IPS-11a (cell line): ENCODE measurements around the gene DMPK.

Experiments
- H3K4me3 ChIP-seq: one replicate; pipeline ENCODE4 v1.5.1; 2013; ENCODE audit warnings: low read depth, low read length, control low read depth

DMPK gene

DNA sequence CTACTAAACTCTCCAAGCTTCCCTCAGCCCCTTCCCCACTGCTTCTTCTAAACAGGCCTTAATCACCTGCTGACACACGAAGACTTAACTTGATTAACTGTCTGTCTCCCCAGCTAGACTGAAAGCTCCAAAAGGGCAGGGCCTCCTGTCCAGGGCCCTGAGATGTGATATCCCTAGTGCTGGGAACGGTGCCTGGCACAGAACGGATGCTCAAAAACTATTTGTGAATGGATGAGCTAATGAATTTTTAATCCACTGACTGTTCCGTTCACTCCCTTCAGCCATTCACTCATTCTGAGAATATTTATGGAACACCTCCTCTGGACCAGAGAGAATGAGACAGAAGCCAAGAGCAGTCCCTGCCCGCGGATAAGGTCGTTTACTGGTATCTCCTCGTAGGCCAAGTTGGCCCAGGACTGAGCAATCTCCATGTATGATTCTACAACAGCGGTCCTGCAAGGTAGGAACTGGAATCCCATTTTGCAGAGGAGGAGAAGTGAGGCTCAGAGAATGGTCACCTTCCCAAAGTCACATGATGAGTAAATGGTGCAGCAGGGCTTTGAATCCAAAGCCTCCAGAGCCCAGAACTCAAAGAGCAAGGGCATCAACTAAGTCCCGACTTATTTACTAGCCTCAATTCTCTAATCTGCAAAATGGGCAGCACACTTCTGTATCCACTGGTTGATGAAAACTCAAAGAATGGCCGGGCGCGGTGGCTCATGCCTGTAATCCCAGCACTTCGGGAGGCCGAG lies 6.9 kb upstream of the DMPK start:
- H3K4me3 ChIP-seq = no peak overlapping the region

DNA sequence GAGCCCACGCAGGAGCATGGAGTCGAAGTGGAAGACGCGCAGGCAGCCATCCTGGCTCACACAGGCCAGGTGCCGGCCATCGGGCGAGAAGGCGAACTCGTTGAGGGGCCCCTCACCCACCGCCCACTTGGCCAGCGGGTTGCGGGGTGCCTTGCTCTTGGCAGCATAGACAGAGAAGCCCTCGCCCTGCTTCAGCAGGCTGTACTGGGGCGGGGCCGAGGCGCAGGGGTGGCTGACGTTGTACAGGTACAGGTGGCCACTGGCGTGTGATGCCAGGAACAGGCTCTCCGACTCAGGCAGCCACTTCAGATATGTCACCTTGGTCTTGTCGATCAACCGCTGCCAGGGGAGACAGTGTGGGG lies 4.2 kb upstream of the DMPK start:
- no peak overlapping the region for H3K4me3 ChIP-seq

DNA sequence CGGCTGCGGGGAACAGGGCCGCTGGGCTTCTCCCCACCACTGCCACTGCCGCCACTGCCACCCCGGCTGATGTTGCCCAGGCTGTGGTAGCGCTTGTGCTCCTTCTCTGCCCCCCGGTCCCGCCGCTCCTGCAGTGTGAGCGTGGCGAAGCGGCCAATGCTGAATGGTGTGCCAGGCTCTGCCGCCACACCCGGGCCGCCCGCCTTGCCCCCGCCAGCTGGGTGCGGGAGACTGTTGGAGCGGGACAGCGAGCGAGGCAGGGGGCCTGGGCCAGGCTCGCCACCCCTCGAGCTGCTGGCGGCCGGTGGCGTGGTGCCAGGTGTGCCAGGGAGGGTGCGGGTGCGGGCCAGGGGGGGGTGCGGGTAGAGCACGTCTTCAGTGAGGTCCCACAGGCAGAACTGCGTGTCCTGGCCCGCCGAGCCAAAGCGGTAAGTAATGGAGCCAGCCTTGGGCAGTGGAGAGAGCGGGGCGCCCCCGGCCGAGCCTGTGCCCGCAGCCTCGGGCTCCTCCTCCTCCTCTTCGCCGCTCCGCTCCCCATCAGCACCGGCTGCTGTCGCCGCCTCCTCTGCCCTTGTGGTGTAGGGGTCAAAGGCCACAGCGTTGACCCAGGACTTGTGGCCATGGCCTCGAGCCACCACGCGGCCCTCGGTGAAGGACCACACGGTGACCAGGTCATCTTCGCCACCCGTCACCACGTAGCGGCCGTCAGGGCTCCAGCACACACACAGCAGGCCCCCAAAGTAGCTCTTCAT lies 3.7 kb upstream of the DMPK start:
- H3K4me3 ChIP-seq = no peak overlapping the region

DNA sequence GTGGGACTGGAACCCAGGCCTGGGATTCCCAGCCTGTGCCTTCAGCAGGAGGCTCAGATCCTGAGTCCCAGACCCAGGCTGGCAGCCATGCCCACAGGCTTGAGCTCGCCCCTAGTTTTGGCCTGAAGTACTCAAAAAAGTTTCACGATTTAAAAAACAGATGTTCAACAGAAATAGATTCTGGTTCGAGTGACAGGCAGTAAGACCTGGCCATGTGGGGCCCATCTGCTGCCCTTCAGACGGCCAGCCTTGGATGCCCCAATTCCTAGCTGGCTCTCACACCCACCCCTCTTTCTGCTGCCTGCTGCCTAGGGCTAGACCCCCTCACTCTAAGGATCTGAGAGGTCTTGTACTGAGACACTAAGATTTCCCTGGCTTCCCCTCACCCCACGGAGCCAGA lies 2.8 kb upstream of the DMPK start:
- H3K4me3 ChIP-seq = no peak overlapping the region

DNA sequence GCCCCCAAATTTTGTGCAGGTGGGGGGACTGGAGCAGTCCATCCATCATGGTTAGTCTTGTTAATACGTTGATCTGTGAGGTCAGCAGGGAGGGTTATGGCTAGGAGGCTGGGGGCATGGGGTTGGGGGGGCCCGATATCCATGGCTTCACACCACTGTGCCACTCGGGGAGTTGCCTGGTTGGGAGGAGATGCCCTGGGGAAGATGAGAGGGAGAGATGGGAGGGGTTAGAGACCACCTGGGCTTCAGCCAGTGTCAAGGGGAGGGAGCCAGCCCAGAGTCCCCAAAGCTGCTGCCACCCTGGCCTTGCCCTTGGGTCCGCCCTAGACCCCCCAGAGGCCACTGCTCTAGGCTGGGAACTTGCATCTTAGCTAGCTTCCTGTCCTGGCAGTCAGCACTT lies 1.8 kb upstream of the DMPK start:
- H3K4me3 ChIP-seq = no peak overlapping the region

DNA sequence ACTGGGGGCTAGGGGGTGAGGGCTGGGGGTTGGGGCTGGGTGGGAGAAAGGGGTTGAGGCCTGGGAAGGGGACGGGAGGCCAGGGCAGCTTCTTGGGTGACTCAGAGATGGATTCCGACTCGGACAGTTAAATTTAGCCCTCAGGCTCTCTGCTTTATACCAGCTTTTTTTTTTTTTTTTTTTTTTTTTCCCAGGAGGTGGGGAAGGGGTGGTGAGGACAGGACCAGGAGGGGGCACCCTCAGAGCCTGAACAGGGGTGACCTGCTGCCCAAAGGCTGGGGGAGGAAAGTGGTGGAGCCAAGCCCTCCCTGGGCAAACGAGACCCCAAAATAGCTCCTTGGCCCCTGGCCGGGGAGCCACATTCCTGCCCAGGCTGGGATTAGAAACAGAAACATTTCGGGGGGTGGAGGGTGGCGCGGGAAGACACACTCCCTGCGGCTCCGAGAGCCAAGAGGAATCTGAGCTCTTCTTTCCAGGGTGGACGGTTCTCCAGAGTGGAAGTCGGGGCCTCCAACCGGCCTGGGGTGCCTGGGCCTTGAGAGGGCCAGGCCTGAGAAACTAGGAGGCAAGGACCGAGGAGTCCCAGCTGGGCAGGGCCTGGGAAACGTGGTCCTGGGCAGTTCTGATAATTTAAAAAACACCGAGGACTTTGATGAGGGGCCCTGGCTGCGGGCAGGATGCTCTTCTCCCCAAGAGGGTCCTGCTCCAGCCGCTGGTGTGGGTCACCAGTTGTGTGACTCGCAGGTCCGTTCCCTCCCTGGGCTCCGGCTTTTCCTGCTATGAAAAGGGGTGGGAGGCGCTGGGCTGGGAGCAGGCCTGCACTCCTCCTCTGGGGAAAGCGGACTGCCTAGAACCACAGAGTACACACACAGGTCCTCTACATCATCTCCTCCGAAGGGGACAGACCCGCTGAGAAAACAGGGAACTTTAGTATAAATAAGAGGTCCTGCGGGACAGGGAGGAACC lies 813 bp upstream of the DMPK start:
- H3K4me3 ChIP-seq = no peak overlapping the region

DNA sequence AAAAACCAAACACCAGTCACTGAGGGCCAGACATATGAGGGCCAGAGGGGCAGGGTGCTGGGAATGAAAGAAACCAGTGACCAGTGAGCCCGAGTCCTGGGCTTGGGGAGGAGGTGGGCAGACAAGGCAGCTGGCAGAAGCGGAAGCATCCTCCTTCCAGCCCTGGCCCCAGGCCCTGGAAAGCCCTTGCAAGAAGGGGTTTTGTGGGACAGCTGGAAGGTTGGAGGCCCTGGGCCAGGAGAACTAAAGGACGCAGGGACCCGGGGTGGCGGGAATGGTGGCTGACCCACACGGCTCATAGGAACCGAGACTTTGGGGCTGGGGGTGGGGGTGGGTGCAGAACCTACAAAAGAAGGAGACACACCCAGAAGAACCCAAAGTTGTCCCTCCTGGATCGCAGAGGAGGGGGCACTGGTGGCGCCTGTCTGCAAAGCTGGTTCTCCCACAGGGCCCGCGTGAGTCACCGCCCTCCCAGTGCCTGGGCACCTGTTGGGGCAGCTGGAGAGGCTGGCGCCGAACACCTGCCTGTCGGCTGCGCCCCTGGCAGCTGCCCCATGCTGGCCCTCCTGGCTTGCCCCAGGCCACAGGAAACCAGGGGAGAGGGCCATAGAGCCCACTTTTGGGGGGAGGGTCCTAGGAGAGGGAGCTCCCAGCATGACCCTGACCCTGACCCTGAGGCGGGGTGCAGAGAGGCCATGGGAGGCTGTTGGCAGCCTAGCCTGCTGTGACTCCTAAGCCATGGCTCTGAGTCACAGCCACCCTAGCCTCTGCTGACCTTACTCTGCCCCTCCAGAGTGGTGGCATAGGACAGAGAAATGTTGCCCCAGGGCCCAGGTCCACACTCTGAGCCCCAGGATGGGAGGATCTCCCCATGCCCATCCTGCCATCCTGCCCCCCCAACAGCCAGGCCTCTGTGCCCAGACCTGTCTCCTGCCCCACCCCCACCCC lies 802 bp downstream of the DMPK start:
- H3K4me3 ChIP-seq = no peak overlapping the region

DNA sequence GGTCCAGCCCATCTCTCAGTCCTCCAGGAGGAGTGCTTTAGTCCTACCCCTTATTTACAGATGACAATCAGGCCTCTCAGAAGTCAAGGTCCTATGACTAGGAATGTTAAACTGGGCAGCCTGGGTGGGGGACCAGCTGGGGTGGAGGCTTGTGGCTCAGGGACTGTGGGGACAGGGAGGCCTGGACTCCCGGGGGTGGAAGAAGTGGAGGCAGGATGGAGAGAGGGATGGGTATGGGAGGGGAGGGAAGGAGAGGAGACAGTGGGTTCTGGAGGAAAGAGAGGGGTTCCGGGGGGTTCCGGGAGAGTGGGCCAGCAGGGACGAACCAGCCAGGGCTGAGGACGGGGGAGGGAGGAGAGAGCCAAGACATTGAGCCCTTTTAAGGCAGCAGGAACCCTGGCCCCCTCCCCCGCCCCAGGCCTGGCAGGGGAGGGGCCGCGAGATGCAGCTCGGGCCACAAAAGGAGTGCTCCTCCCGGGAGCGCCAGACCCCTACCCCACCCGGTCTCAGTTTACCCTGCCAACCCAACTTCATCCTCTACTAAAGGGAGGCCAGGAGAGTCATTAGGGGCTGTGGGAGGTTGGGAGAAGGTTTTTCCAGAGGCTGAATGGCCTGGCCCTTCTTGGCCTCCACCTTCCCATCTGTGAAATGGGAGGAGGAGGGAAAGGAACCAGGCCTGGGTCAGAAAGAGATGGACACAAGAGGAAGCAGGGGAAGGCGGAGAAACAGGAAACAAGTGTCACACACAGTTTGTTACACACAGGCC lies 1.7 kb downstream of the DMPK start:
- H3K4me3 ChIP-seq = no peak overlapping the region

DNA sequence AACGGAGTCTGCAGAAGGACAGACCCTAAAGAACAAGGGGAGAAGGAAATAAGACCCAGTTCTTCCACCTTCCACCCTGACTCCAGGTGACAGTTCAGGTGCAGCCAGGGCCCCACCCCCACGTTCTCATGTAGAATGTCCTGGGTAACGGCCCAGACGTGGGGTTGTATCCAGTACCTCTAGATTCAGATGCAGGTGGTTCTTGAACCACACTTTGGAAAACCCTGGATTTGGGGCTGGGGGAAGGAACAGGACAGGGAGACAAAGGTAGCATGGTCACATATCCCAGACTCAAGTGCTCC lies 2.2 kb downstream of the DMPK start:
- H3K4me3 ChIP-seq = no peak overlapping the region

DNA sequence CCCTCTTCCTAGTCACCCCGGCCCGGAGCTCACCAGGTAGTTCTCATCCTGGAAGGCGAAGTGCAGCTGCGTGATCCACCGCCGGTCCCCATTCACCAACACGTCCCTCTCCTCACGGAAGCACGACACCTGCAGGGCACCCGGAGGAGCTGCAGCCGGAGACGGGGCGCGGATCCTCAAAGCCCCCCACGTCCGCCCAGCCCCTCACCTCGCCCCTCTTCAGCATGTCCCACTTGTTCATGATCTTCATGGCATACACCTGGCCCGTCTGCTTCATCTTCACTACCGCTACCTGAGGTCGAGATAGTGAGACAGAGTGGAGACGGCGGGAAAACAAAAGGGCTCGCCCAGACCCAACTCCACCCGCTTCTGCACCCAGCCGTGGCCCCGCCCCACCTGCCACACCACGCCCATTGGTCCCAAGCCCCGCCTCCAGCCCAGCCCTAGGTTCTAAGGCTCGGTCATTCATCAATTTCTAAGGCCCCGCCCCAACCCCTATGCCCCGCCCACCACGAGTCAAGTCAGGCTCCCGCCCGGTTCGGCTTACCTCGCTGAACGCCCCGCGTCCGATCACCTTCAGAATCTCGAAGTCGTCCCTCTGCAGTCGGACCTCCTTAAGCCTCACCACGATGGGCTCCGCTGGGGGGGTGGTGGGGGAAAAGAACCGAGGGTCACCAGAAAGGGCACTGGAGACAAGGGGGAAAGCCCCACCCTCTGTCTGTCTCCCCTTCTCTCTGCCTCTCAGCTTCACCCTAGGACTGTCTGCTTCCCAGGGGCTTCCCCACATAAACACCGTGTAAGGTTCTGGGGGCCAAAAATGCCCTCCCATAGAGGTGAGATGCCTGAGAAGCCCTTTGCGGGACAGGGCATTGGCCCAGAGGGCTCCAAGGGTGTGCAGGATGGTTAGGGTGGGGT lies 2.8 kb downstream of the DMPK start:
- H3K4me3 ChIP-seq = peak overlapping the region; percentile 33

DNA sequence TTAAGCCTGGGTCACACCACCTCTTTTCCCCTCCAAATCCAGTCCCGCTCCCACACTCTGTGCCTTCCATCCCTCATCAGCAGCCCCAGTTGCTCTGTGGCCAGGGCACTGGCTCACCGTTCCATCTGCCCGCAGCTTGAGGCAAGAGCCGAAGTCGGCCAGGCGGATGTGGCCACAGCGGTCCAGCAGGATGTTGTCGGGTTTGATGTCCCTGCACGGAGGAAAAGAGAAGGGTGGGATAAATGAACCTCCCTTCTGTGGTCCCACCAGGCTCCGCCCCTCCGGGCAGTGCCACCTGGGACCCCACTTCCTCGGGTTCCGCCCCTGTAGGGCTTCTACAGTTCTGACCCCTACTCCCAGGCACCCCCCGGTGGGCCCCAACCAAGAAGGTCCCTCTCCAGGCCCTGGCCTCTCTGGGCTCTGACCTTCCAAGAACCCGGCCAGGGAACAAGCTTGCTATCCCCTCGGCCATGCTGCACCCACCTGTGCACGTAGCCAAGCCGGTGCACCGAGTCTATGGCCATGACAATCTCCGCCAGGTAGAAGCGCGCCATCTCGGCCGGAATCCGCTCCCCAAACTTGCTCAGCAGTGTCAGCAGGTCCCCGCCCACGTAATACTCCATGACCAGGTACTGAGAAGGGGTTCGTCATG lies 4.2 kb downstream of the DMPK start:
- H3K4me3 ChIP-seq = no peak overlapping the region

DNA sequence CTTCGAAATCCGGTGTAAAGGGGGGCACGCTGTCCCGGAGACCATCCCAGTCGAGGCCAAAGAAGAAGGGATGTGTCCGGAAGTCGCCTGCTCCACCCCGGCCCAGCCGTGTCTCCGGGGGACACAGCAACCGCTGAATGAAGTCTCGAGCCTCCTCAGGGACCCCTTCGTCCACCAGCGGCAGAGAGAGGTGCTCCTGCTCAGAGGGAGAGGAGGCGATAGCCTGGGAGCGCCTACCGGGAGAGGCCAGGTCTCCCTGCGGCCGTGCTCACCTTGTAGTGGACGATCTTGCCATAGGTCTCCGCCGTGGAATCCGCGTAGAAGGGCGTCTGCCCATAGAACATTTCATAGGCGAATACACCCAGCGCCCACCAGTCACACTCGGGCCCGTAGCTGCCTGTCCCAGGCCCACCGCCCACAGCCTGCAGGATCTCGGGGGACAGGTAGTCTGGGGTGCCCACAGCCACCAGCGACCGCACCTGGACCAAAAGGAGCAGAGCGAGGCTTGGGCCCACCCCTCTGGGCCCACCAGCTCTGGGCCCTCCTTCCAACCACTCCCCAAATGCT lies 4.8 kb downstream of the DMPK start:
- H3K4me3 ChIP-seq = no peak overlapping the region

DNA sequence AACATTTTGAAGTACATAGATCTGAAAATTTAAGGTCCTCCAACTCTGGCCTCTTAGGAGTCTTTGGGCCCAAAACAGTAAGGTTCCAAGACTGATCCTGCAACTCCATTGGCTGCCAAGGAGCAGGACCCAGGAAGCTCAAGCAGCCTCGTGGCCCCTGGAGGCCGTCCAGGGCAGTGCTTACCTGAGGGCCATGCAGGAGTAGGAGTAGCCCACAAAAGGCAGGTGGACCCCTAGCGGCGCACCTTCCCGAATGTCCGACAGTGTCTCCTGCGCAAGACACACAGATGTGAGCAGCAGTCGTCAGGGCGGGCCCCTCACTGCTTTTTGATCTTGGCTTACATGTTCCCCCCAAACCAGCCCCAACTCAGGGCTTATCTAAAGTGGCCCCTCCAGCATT lies 7.5 kb downstream of the DMPK start:
- H3K4me3 ChIP-seq = no peak overlapping the region

DNA sequence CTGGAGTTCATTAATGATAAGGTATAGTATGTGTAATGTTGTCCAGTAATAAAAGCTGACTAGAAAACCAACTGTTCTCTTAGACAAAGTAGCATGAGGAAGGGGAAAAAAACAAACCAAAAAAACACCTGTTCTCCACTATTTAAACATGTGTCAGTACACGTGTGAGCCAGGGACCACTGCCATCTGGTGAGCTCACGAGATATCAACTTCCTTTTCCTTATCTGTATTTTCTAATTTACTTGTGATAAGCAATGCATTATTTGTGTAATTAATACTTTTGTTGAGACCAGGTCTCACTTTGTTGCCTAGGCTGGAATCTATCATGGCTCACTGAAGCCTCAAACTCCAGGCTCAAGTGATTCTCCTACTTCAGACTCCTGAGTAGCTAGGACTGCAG lies 8.9 kb downstream of the DMPK start:
- no peak overlapping the region for H3K4me3 ChIP-seq

DNA sequence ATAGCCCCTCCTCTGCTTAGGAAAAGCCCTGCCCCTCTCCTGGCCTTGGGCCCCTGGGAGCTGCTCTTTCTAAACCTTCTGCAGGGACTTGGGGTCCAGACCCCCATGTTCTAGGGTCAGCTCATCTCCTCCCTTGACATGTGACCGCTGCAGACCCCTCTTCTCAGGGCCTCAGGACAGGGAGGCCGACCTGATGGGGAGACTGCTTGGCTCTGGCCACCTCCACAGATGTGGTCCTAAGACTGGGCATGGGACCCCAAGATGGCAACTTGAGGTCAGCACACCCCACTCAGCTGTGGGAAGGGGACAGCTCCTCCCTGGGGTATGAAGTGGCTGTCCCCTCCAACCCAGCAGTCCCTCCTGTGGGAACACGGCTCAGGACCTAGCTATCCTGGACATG lies 9.4 kb downstream of the DMPK start:
- no peak overlapping the region for H3K4me3 ChIP-seq

DNA sequence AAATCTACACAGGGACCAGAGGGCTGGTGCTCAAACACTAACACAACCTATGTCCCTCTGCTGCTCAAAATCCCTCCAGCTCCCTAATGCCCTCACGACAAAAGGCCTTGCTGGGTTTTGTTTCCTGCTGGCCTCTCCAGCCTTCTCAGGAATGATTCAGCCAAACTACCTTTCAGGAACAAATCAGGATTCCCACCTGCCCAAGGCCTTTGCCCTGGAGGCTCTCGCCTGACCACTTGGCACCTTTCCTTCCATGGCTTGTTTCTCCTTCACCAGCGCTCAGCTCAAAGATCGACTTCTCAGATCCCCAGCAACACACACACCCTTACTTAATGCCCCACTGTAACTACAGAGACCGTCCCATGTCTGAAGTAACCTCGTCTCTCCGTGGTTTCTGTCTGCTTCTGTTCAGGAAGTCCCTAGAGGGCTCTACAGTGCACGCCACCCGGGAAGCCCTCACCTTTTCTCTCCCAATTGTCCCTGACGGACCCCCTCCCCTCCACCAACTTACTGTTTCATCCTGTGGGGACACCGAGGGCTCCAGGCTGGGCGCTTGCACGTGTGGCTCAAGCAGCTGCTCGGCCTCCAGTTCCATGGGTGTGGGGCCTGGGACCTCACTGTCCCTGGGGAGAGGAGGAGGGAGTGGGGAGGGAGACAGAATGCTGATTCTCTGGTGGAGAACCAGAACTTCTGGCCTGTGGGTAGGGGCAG lies 10.0 kb downstream of the DMPK start:
- no peak overlapping the region for H3K4me3 ChIP-seq

DNA sequence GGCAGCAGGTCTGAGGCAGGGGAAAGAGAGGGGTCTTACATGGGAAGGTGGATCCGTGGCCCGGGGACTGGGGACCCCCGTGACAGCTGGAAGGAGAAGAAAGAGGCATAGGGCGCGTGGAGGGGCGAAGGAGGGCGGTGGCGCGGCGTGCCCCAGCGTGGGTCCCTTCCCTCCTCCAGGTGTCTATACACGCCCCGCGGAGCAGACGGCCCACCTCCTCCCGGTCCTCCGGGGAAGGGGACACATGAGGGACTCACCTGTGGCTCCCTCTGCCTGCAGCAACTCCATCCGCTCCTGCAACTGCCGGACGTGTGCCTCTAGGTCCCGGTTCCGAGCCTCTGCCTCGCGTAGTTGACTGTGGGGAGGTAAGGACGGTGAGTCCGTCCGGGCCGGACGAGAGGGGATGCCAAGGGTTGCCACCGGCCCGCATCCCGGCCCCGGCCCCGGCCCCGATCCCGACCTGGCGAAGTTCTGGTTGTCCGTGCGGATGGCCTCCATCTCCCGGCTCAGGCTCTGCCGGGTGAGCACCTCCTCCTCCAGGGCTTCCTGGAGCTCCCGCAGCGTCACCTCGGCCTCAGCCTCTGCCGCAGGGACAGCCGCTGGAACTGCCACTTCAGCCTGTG lies 10.9 kb downstream of the DMPK start:
- no peak overlapping the region for H3K4me3 ChIP-seq
